GF-D8 (cell line): ENCODE data around the gene TNK1.
A peak's percentile ranks its signal among the peaks of the same experiment; 100 is the strongest.

Source experiments
- DNase-seq: peaks from one replicate; lab custom pipeline; 2025; lab: John Stamatoyannopoulos, UW

Gene TNK1

GRCh38 chr17:7392696-7393612 lies 12.1 kb downstream of the TNK1 start:
- DNase-seq: no peak

- no peak for DNase-seq
Measured at GRCh38 chr17:7393613-7394451, 12.9 kb downstream of the TNK1 start.

DNA sequence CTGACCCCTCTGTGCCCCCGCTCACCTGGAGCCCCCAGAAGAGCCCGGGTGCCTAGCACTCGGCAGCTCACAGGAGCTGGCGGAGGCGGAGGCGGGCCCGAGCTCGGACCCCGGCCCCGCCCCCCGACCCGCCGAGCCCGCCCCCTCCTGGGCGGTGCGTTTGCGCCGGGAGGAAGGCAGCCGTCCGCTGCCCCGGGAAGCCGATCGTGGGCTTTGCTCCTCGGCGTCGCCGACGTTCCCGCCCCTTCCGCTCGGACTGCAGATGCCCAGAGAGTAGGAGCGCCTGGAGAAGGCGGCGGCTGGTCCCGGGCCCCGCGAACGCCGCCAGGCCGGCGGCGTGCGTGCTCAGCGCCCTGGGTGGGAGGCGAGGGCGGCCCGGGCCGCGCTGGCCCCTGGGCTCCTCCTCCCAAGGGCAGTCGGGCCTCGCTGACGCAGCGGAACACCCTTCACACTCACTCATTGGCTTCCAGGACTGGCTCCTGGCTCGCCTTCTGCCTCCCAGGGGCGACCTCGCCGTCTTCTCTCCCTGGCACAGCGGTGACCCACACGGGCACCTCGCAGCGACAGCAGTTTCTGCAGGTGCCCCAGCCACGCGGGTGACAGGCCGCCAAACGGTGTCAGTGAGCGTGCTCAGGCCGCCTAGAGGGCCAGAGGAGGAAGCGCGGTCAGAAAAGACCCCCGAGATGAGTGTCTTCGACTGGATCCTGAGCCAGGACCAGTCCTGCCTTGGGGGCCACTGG lies 13.7 kb downstream of the TNK1 start, which contains the start of gene PLSCR3:
Gene PLSCR3 (minus strand): TSS at position 74 of the 740 bp plus-strand sequence. CDS start 415 bp downstream, outside the sequence.
- DNase-seq: peak; percentile 40

DNA sequence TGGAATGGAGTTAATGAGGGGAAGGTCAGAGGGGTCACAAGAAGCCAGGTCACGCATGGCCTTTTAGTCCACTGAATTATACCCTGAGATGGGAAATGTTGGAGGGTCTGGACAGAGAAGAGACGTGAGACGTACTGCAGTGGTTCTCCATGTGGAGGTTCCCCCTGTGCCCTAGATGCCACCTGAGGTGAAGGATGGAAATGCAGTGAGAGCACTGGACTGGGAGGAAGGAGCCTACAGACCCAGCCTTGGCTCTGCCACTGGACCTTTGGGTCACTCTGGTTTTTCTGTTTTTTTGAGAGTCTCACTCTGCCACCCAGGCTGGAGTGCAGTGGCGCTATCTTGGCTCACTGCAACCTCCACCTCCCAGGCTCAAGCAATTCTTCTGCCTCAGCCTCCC lies 15.3 kb downstream of the TNK1 start:
- DNase-seq: no peak

DNA sequence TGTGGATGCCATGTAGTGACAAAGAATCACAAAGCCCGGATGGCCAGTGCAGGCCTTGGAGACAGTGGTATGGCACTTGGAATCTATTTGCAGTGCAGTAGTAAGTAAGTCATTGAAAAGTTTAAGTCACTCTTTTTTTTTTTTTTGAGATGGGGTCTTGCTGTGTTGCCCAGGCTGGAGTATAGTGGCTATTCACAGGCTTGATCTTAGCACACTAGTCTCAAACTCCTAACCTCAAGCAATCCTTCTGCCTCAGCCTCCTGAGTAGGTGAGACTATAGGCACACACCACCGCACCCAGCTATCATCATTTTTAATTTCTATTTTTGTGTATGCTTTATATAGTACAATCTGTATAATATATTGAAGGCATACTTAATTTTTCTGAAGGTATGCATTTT lies 17.7 kb downstream of the TNK1 start:
- no peak for DNase-seq

GRCh38 chr17:7403043-7403726 lies 22.3 kb downstream of the TNK1 start:
- DNase-seq: no peak

DNA sequence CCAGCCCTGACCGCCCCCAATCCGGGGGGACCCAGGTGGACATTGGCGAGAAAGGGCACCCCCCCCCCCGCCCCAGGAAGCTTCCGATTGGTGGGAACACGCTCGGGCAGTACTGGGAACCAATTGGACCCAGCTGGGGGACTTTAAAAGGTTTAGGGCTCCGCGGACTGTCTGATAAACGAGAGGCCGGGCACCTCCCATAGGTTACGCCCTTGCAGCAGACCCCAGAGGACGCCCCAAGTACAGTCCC lies 22.8 kb downstream of the TNK1 start:
- DNase-seq: no peak

- DNase-seq: peak; percentile 82
Measured at GRCh38 chr17:7403977-7404736, 23.3 kb downstream of the TNK1 start, which contains the start of gene TMEM256. TMEM256 (minus strand) TSS chr17:7404097; CDS start chr17:7404084, 13 bp downstream.

DNA sequence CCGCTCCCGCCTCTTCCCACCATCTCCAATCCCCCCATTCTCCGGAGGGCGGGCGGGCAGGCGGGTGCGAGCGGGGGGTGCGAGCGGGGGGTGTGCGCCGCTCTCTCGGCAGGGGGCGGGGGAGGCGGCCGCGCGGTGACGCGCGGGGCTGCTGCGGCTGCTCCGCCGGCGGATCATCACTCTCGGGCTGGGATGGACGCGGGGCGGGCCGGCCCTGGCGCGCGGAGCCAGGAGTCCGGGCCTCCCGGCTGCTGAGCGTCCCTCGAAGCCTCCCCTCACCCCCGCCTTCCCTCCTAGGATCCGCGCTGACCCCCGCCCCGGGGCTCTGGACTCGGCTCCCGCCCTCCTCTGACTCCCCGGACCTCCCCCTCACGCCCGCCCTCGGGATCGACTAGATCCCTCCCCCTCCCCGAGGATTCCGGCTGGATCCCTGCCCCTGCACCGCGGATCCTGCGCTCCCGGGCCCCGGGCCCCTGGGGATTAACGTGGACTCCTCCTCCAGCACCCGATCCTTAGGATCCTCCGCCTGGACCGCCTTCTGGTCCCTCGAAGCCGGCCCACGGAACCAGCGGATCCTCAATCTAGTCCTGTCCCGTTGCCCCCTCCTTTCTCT lies 24.0 kb downstream of the TNK1 start:
- no peak for DNase-seq

DNA sequence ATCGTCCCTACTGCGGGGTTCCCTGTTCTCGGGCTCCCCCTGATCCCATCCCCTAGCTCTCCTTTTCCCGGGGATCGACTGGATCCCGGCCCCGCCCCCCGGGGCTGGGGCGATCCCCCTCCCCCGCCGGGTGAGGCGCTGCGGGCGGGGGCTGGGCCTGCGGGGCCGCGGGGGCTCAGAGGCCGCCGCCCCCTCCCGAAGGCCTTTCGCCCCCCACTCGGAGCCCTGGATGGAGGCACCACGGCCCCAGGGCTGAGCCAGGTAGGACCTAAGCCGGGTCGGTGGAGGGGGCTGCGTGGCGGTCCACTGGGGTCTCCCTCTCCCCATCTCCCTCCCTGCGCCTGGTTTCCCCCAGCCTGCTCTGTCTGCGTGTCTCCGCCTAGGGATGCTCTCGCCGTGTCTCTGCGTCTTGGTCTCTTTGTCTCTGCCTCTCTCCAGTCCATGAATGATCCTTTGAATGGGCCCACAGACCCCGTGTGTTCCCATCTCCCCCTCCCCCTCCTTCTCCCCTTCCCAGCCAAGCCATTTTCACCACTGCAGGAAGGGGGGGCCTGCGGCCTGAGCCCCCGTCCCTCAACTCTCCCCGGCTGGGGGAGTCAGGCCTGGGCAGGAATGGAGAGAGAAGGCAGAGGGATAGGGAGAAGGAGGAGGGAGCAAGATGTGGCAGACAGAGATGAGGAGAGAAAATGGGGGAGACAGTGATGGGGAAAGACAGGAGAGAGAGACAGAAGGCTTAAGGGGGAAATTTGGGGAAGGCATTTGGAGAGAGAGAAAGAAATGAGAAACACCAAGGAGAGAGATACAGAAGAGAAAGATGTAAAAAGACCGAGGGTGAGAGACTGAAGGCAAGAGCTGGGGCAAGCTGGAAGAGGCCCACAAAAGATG lies 24.7 kb downstream of the TNK1 start:
- DNase-seq: no peak

DNA sequence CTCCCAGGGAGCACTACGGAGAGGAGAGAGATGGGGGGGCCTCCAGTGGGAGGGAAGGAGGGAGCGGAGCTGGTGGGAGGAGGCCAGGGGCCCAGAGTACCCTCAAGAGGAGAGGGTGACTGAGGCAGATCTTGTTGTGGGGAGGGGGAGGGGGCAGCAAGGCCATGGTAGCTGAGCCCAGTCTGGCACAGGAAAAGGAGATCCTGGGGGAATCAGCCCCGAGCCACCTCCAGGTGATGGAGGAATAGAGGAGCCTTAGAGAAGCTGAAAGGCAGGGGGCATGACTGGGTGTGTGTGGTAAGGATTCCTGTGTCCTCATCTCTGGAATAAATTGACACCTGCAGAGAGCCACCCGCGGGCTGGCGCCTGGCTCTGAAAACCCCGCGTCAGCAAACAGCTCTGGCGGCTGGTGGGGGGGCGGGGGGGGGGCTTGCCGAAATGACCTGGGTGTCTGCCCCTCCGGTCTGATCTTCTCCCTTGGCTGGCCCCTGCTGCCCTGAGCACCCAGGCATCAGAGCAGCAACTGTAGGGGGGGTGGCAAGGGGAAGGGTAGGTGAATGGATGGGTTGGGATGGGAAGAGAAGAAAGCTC lies 25.4 kb downstream of the TNK1 start:
- no peak for DNase-seq

DNA sequence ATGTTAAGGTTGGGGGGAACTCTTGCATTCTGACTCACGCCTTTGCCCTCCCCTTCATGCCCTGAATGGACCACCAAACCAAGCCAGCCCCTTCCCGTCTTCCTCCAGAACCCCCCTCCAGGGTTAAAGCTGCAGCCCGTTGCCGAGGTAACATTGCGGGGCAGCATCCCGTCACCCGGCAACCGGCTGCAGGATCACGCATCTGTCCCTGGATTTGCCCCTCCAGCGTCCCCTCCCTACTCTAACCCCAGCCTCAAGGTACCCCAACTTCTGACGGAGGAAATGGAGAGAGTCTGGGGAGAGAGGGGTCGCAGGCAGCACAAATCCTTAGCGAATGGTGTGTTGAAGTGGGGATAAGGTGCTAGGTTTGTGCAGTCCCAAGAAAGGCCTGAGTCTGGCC lies 26.2 kb downstream of the TNK1 start:
- DNase-seq: no peak

DNA sequence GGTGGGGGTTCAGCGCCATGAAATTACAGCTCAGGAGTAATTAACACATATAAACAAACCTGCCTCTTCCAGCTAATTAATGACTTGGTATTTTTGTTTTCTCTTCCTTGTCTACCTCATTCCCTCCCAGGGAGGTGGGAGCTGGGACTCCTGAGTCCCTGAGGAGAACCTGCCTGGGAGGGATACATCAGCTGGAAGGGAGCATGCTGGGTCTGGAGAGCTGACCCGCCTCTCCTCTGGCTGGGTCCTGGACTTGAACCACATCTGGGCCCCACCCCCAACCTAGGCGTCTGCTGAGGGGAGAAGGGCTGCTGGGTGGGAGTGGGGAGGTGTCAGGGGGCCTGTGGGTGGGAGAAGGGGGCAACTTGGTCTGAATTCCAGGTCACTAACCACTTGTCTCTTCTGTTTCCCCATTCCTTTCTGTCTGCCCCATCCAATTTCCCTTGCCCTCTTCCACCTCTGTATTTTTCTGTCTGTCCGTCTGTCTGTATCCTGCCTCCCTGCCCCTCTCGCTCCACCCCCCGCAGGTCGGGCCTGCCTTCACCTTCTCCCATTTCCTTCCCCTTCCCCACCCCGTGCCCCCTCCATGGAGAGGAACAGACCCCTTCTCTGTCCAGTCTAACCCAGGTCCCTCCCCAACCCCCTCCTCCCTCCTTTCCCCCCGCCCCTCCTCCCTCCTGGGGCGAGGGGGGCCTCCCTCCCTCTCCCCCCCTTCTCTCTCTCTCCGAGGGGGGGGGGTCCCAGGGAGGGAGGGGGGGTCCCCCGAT lies 26.8 kb downstream of the TNK1 start, which contains the start of gene NLGN2:
Gene NLGN2 (plus strand): TSS at position 361 of the 767 bp plus-strand sequence. CDS start 411 bp downstream, outside the sequence.
- no peak for DNase-seq

GRCh38 chr17:7408252-7408727 lies 27.4 kb downstream of the TNK1 start:
- DNase-seq: no peak

GRCh38 chr17:7408863-7409262 lies 28.0 kb downstream of the TNK1 start:
- DNase-seq: no peak

GRCh38 chr17:7409716-7410115 lies 28.8 kb downstream of the TNK1 start:
- DNase-seq: no peak

- DNase-seq: no peak
Measured at GRCh38 chr17:7410634-7411426, 29.9 kb downstream of the TNK1 start.
